HPDE6-E6E7 (cell line): ENCODE results near the gene RBBP7.
"Not testable (repeated sequence)": the region's sequence is repeated elsewhere in the genome, so short reads cannot be mapped to it uniquely, and the experiment has no call there.

ENCODE experiments used
- DNase-seq: peaks from one replicate; pipeline ENCODE4 v3.0.0; 2011; ENCODE audit warnings: missing footprints; ENCODE audit errors: extremely low spot score

The RBBP7 gene

GRCh38 chrX:16867947-16868346 lies 2.2 kb downstream of the RBBP7 start:
- no peak for DNase-seq

DNA sequence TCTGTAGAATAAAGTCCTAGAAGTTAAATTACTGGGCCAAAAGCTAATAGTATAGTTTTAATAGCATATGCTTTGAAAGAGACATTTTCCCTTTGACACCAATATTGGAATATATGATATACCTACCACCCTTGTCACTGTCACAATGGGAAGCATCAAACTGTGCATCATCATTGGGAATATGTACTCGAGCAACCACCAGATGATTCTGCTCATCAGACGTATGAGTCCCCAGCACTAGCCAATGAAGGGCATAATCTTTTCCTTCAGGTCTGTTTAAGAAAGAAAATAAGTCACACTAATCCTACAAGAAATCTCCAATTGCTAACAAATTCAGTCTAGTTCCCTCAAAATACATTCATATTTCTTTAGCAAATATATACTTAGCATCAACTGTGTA lies 7.3 kb downstream of the RBBP7 start:
- DNase-seq: no peak

DNA sequence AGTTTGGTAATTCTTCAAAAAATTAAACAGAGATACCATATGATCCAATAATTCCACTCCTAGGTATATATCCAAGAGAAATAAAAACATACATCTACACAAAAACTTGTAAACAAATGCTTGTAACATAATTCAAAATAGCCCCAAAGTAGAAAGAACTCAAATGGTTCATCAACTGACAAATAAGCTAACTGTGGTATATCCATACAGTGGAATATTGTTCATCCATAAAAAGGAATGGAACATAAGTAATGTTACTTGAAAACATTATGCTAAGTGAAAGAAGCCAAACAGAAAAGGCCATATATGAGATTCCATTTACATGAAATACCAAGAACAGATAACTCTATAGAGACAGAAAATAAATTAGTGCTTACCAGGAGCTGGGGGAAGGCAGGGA lies 13.4 kb downstream of the RBBP7 start:
- DNase-seq: no peak

GRCh38 chrX:16856076-16856404 lies 14.1 kb downstream of the RBBP7 start:
- DNase-seq: not testable (repeated sequence)

GRCh38 chrX:16855363-16856075 lies 14.6 kb downstream of the RBBP7 start:
- no peak for DNase-seq

DNA sequence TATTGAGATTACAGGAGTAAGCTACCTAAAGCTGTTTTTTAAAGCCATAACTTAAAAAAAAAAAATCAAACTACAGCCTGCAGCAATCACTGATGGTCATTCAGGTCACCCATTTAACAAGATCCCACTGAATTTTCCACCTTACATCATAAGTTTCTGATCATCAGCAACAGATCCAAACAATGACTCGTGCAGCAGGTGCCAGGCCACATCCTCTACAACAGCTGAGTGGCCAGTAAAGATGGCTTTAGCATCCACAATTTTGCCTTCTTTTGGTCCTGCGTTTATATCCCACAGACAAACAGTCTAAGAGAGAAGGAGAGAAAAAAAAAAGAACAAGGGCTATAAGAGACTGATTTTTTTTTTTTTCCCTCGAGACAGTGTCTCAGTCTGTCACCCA lies 16.6 kb downstream of the RBBP7 start:
- DNase-seq: no peak

DNA sequence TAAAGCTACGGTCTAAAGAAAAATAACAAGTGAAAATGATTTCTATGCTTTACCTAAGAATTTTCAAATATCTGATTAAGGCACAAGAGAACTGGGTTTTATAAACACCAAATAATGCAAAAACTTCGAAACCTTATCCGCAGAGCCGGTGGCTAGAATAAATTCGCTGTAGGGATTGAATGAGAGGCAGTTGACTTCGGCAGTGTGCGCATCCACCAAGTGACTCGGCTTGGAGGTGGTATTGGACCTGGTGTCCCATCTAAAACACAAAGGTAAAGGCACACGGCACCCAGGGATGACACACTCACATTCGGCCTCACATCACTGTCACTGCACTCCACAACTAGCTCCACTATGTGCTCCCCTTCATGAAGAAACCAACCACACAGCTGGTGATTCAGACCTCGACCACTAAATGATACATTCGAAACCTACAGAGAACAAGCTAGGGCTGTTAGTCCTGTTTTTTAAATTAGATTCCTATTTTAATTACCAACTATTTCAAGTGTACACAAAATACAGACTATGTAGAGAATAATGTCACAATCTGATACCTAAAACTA lies 17.5 kb downstream of the RBBP7 start:
- DNase-seq: no peak

- no peak for DNase-seq
These were observed 18.3 kb downstream of the RBBP7 start for GRCh38 chrX:16851827-16852226.

- DNase-seq: no peak
These were observed 18.7 kb downstream of the RBBP7 start for GRCh38 chrX:16851421-16851820.

GRCh38 chrX:16848541-16848940 lies 21.6 kb downstream of the RBBP7 start:
- no peak for DNase-seq

DNA sequence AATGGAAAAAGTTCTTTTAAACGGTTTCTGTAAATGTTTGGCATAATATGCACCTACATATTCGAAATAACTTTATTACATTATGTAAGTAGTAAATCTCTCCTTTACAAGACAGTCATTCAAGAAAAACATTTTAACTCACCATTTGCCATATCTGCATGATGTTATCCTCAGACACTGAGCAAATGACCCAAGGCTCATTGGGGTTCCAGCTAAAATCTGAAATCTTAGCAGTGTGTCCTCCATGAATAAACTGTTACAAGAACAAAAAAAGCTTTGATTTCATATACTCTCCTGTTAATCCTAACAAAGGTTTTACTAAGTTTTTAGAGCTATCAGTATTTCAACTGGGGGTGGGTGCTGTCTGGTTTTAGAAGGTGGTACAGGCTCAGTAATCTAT lies 24.5 kb downstream of the RBBP7 start:
- DNase-seq: no peak

GRCh38 chrX:16843208-16843909 lies 26.8 kb downstream of the RBBP7 start:
- DNase-seq: no peak

- no peak for DNase-seq
These were observed 27.5 kb downstream of the RBBP7 start for GRCh38 chrX:16842684-16843083.

DNA sequence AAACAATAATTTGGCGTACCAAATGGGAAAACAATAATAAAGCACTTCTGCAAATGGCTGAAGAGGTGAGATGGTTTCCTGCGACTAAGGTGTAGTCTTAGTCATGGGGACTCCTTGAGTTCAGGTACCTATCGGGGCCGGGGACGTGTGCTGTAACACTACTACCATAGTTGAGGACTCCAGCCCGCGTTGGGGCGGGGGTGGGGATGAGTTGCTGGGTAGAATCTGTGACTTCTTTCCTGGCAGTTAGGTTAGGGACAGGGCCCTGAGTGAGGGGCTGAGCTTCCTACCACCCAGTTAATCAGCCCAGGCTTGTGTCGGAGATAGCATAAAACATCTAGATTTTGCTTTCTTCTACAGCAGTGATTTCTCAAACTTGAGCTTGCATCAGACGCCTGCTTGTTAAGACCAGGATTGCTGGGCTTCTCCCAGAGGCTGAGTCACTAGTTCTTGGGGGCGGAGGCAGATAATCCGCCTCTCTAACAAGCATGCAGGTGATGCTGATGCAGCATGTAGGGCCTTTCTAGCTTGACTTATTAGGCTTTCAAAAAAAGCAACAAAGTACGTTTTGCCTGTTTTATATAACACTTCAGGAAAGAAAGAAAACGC lies 30.2 kb downstream of the RBBP7 start:
- peak; percentile 47 for DNase-seq

GRCh38 chrX:16839219-16839851 lies 30.8 kb downstream of the RBBP7 start:
- DNase-seq: no peak

DNA sequence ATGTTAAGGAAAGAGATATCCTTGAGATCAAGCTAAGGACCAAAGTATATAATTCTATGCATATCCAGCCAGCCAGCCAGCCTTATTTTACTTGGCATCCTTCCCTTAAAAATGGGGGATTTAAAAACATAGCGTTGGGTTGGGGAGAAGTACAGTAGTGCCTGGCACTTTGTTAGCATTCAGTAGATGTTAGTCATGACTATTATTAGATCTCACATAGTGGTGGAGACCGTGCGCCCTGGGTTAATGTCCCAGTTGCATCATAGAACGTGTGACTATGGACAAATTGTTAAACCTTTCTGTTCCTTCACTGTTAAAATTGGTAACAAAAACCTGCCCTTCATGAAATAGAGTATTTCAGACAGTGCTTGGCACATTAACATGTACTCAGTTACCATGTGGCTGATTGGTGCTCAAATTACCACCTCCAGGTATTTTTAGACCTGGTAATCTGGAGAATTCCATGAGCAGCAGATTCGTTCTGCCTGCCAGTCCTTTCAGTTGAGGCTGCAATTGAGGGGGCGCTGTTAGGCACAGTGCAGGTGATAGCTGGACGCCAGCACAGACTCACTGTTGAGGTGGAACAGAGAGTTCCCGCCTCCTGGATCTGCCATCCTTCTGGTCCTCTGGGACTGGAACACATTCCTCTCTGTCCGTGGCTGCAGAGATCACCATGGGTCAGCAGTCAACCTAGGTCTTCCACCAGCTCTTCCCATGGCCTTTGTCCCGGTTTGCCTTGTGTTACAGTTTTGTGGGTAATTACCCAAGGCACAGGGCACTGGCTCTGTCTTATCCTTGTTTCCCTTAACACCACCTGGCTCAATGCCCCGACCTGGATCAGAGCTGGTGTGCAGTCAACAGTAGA lies 31.7 kb downstream of the RBBP7 start:
- DNase-seq: no peak

DNA sequence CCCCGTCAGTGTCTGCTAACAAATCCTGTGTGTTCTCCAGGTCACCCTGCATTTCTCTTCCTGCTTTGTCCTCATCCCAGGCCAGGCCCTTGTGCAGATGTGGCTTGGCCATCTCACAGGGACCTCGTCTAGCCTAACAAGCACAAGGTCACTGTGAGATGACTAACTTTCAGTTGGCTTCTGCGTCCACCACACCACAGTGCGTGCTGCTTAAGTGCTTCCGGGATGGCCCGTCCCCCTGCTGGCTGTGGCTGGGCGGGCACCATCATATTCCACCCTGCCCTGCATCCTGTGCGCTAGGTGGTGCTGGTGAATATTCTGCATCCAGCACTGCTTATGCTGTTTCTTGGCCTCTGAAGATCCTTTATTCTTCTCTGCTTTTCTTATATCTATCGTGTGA lies 33.8 kb downstream of the RBBP7 start:
- peak; percentile 20 for DNase-seq

DNA sequence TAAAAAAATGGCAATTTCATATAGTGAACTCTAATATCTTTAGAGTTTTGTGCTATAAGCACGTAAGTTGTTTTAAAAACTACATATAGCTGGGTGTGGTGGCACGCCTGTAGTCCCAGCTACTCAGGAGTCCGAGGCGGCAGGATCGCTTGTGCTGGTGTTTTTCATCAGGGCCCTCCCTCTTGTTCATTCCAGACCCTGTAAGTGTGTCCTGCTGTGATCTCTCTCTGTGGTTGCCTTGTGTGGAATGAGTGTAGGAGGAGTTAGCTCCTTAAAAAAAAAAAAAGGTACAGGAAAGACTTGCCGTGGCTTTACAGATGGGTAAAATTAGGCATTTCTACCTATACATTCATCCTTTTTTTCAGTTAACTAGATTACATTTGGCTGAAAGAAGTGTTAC lies 35.4 kb downstream of the RBBP7 start:
- no peak for DNase-seq

DNA sequence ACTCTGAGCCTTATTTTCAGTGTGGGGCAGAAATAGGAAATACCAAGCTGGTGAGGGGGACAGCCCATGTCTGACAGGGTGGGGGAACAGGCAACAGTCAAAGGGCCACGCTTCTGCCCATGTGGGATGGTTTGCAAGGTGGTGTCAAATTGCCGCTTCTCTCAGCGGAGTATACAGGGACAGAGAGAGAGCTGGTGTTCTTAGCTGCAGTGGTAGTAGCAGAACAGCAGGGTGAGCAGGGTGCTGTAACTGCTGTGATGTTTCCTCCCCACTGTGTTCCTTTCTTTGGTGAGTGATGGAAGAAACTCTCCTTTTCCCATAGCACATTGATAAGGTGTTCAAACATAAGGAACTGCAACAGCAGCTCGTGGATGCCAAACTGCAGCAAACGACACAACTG lies 37.9 kb downstream of the RBBP7 start:
- no peak for DNase-seq

GRCh38 chrX:16828124-16828908 lies 41.8 kb downstream of the RBBP7 start:
- DNase-seq: no peak

- DNase-seq: peak; percentile 28
These were observed 42.9 kb downstream of the RBBP7 start for GRCh38 chrX:16827225-16827624.
